T-helper 17 cell (primary cell): Measurements from ENCODE around the gene BCLAF1. TPM values are rescaled to one million over a fixed set of nuclear protein-coding genes. Genes with fewer than 3 reads are reported as not detected.

ENCODE experiments used
- ATAC-seq: fragments of 150-1000 bp; cut with Tn5 transposase; 2 replicates; pipeline ENCODE4 v1.10.0; 2021; ENCODE audit warnings: mild to moderate bottlenecking, moderate library complexity
- DNase-seq, 3 donors: peaks; one replicate each; pipeline versions ENCODE4 v3.0.0 to v3.0.0-alpha.2; 2020 to 2021
- H3K9me3 ChIP-seq: one replicate; pipeline ENCODE4 v1.7.0; 2013; ENCODE audit warnings: low read length, mild to moderate bottlenecking; ENCODE audit not compliant: control insufficient read depth, poor library complexity, severe bottlenecking
- H3K27ac Mint-ChIP-seq: one replicate; pipeline ENCODE4 v1.8.0; 2022; ENCODE audit warnings: mild to moderate bottlenecking, moderate library complexity, mixed read lengths
- H3K27me3 Mint-ChIP-seq: one replicate; pipeline ENCODE4 v1.8.0; 2022; ENCODE audit warnings: mixed read lengths
- H3K36me3 Mint-ChIP-seq: one replicate; pipeline ENCODE4 v1.8.0; 2022; ENCODE audit warnings: low read depth, mixed read lengths
- H3K4me1 Mint-ChIP-seq: one replicate; pipeline ENCODE4 v1.8.0; 2022; ENCODE audit warnings: mild to moderate bottlenecking, mixed read lengths
- H3K4me3 Mint-ChIP-seq: one replicate; pipeline ENCODE4 v1.8.0; 2022; ENCODE audit warnings: mild to moderate bottlenecking, moderate library complexity, mixed read lengths
- total RNA-seq, 4 donors: library from RNA in 2 of 4; stranded (reverse) in 2 of 4; gene quantifications; one replicate each; pipeline ENCODE4 v1.2.3 and lab custom pipeline; 2022 to 2026

BCLAF1 gene
- total RNA-seq, 2 donors from 2014 or later: 492 to 543 TPM

- Mint-ChIP-seq H3K4me3 (peak overlapping the region; percentile 100), H3K27ac (peak overlapping the region; percentile 96), H3K27me3 (no peaks in the 10 kb centered on the region), H3K36me3 (peaks cover 4% of the 10 kb centered on the region), H3K4me1 (peaks cover 43% of the 10 kb centered on the region)
- H3K9me3 ChIP-seq: no peaks in the 10 kb centered on the region
- DNase-seq (no peak), ATAC-seq (no peak)
Measured at GRCh38 chr6:136251394-136251793, 38.3 kb downstream of the BCLAF1 start.

DNA sequence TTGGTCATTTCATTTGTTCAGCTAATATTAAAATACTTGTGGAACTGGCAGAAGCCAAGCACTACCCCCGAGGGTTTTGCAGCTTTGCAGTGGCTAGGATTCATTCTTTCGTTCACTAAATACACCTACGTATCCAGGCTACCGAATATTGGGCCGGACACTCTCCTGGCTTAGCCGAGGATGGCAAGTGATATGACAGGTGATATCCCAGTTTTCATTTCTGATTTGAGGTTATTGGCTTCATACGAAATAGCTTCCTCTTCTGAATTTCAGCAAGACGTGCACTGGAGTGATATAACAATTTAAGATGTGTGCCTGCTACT lies 39.0 kb downstream of the BCLAF1 start:
- no peaks in the 10 kb centered on the region for H3K9me3 ChIP-seq
- no peak for DNase-seq
- H3K27me3 Mint-ChIP-seq: no peaks in the 10 kb centered on the region
- H3K36me3 Mint-ChIP-seq: peaks cover 4% of the 10 kb centered on the region
- H3K4me1 Mint-ChIP-seq: peaks cover 43% of the 10 kb centered on the region
- H3K27ac Mint-ChIP-seq: peak overlapping the region; percentile 96
- H3K4me3 Mint-ChIP-seq: peak overlapping the region; percentile 100
- ATAC-seq: peak; percentile 11

GRCh38 chr6:136249811-136250685 lies 39.6 kb downstream of the BCLAF1 start, which contains the start of gene MTFR2:
Gene MTFR2 (minus strand): TSS chr6:136250311. CDS start chr6:136249099, 1,212 bp downstream.
- no peaks in the 10 kb centered on the region for H3K27me3 Mint-ChIP-seq
- H3K36me3 Mint-ChIP-seq: peaks cover 4% of the 10 kb centered on the region
- no peaks in the 10 kb centered on the region for H3K9me3 ChIP-seq
- peaks cover 41% of the 10 kb centered on the region for H3K4me1 Mint-ChIP-seq
- peak within 1 kb of the TSS; percentile 100 for H3K4me3 Mint-ChIP-seq
- DNase-seq (peak; percentile 77 to 90 (median 87)), ATAC-seq (peak; percentile 91)
- peak within 1 kb of the TSS; percentile 96 for H3K27ac Mint-ChIP-seq

GRCh38 chr6:136249336-136249735 lies 40.3 kb downstream of the BCLAF1 start:
- ATAC-seq: no peak
- H3K9me3 ChIP-seq: no peaks in the 10 kb centered on the region
- H3K27ac Mint-ChIP-seq: no peak overlapping the region
- DNase-seq: no peak
- H3K36me3 Mint-ChIP-seq: peaks cover 4% of the 10 kb centered on the region
- H3K27me3 Mint-ChIP-seq: no peaks in the 10 kb centered on the region
- H3K4me3 Mint-ChIP-seq: peak overlapping the region; percentile 100
- H3K4me1 Mint-ChIP-seq: peaks cover 41% of the 10 kb centered on the region

DNA sequence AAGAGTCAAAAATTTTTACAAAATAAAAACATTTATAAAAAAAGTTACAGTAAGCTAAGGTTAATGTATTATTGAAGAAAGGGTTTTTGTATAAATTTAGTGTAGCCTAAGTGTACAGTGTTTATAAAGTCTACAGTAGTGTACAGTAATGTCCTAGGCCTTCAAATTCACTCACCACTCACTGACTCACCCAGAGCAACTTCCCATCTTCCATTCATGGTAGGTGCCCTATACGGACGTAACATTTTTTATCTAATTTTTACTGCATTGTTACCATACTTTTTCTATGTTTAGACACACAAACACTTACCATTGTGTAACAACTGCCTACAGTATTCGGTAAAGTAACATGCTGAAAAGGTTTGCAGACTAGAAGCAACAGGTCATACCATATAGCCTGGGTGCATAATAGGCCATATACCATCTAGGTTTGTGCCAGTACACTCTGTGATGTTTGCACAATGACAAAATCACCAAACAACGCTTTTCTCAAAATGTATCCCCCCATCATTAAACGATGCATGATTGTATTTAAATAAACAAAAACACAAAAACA lies 45.5 kb downstream of the BCLAF1 start:
- peaks cover 10% of the 10 kb centered on the region for H3K4me1 Mint-ChIP-seq
- no peak overlapping the region for H3K27ac Mint-ChIP-seq
- DNase-seq (no peak), ATAC-seq (no peak)
- H3K9me3 ChIP-seq: no peaks in the 10 kb centered on the region
- no peak overlapping the region for H3K4me3 Mint-ChIP-seq
- no peaks in the 10 kb centered on the region for H3K36me3 Mint-ChIP-seq
- H3K27me3 Mint-ChIP-seq: no peaks in the 10 kb centered on the region

- H3K4me1 Mint-ChIP-seq: peaks cover 9% of the 10 kb centered on the region
- ATAC-seq (no peak), DNase-seq (no peak)
- H3K4me3 Mint-ChIP-seq: no peak overlapping the region
- H3K36me3 Mint-ChIP-seq: no peaks in the 10 kb centered on the region
- no peaks in the 10 kb centered on the region for H3K9me3 ChIP-seq
- no peaks in the 10 kb centered on the region for H3K27me3 Mint-ChIP-seq
- no peak overlapping the region for H3K27ac Mint-ChIP-seq
Measured at GRCh38 chr6:136236466-136237293, 53.0 kb downstream of the BCLAF1 start.

- H3K27me3 Mint-ChIP-seq: no peaks in the 10 kb centered on the region
- ATAC-seq (no peak), DNase-seq (no peak)
- H3K36me3 Mint-ChIP-seq: no peaks in the 10 kb centered on the region
- peaks cover 9% of the 10 kb centered on the region for H3K4me1 Mint-ChIP-seq
- H3K4me3 Mint-ChIP-seq: no peak overlapping the region
- no peaks in the 10 kb centered on the region for H3K9me3 ChIP-seq
- H3K27ac Mint-ChIP-seq: no peak overlapping the region
Measured at GRCh38 chr6:136235233-136235564, 54.4 kb downstream of the BCLAF1 start.

DNA sequence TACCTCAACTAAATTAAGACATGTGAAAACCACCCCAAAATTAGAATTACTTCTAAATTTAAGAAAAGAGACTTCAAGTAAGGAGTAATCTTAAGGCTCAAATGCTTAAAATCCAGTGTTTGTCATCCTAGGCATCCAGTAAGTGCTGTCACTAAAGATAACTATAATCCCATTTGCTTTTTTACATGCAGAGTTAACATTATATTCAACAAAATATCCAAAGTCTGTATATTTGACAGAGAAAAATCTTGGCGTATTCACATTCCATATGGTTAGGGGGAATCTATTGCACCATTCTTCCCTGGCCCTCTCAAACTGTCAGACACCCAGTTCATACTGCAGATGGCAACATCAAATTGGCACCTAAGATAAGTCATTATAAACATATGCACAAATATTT lies 56.9 kb downstream of the BCLAF1 start:
- no peaks in the 10 kb centered on the region for H3K9me3 ChIP-seq
- DNase-seq (no peak), ATAC-seq (no peak)
- Mint-ChIP-seq H3K4me1 (peaks cover 11% of the 10 kb centered on the region), H3K4me3 (no peak overlapping the region), H3K27ac (no peak overlapping the region), H3K36me3 (no peaks in the 10 kb centered on the region), H3K27me3 (no peaks in the 10 kb centered on the region)

DNA sequence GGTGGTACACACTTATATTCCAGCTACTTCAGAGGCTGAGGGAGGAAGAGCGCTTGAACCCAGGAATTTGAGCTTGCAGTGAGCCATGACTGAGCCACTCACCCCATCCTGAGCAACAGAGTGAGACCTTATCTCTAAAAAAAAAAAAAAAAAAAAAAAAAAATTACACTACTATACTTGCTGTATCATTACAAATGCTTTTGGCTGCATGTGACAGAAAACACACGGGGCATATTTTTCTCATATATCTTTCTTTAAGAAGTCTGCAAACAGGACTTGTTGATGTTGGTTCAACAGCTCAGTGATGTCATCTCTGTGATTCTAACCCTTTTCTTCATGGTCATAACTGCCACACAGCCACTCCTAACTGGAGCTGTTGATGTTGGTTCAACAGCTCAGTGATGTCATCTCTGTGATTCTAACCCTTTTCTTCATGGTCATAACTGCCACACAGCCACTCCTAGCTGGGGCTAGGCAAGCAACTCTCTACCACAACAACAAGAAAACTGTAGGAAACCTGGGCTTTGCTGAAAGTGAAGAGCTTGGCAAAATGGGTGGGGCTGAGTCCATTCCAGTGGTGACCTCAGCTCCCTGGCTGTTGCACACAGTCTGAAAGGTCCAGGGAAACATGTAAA lies 59.3 kb downstream of the BCLAF1 start:
- no peak overlapping the region for H3K27ac Mint-ChIP-seq
- H3K4me1 Mint-ChIP-seq: peaks cover 5% of the 10 kb centered on the region
- DNase-seq: no peak
- no peaks in the 10 kb centered on the region for H3K36me3 Mint-ChIP-seq
- no peak for ATAC-seq
- H3K27me3 Mint-ChIP-seq: no peaks in the 10 kb centered on the region
- H3K9me3 ChIP-seq: no peaks in the 10 kb centered on the region
- H3K4me3 Mint-ChIP-seq: no peak overlapping the region

GRCh38 chr6:136228814-136229213 lies 60.8 kb downstream of the BCLAF1 start:
- DNase-seq: no peak
- Mint-ChIP-seq H3K36me3 (no peaks in the 10 kb centered on the region), H3K4me1 (peaks cover 5% of the 10 kb centered on the region)

DNA sequence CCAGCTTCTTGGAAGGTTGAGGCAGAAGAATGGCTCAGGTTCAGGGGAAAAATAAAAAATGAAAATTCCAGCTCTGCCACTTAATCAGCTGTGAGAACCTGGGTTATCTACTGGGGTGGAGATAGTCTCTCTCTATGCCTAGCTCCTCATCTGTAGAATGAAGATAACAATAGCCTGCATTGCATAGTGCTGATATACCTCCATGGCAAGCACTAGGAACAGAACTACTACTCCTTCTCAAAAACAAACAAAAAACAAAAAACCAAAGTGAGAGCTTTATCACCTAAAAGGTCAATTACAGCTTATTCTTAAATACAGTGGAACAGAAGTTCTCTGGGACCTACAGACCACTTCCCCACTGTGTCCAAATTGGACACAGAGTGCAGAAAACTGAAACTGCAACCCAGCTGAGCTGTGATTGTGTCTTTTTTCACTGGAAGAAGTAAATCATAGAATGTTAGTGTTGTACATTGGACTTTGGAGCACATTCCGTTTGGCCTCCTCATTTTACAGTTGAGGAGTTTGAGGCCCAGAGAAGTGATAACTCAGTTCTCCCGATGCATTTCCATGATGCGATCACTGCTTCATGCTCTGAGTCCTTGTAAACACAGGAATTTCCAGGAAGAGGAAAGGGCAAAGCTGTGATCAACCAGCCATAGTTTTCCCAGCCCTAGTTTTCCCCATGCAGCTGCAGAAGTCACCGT lies 62.8 kb downstream of the BCLAF1 start:
- H3K27me3 Mint-ChIP-seq: peaks cover 7% of the 10 kb centered on the region
- DNase-seq: no peak
- peaks cover 5% of the 10 kb centered on the region for H3K4me1 Mint-ChIP-seq
- H3K36me3 Mint-ChIP-seq: no peaks in the 10 kb centered on the region
- H3K4me3 Mint-ChIP-seq: no peak overlapping the region
- H3K9me3 ChIP-seq: no peaks in the 10 kb centered on the region
- ATAC-seq: peak; percentile 48
- peak overlapping the region; percentile 43 for H3K27ac Mint-ChIP-seq

More at GRCh38 chr6:136228814-136229213, 60.8 kb downstream of the BCLAF1 start:
- no peak for ATAC-seq
- H3K27ac Mint-ChIP-seq: no peak overlapping the region
- H3K9me3 ChIP-seq: no peaks in the 10 kb centered on the region
- H3K27me3 Mint-ChIP-seq: no peaks in the 10 kb centered on the region
- no peak overlapping the region for H3K4me3 Mint-ChIP-seq

DNA sequence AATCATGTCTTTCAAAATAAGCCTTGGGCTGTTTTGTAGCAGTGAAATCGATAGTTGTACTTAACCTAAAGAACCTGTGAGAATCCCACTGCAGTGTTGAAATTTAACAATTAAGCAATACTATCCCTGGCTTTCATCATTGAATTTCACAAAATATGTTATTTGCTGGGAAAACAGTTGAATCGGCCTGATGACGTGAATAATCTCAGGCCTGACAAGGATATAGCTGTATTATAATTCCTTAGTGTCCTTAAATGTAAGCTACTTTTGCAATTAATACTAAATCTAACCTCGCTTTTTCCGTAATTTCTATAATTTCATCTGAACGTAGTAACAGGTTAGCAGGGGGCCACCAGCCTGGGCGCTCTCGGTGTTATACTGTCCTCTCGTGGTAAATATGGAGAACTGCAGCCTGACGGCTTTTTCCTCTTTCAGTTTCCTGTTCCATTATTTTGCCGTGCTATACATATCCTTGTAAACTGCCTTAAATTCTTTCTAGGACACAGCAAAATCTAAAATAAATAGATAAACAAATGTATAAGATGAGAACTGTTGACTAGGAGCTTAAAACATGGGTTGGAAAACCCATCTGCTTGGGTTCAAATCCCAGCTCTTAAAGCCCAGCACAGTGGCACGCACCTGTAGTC lies 63.5 kb downstream of the BCLAF1 start:
- H3K4me1 Mint-ChIP-seq: peaks cover 5% of the 10 kb centered on the region
- peak; percentile 94 for ATAC-seq
- H3K36me3 Mint-ChIP-seq: no peaks in the 10 kb centered on the region
- H3K9me3 ChIP-seq: no peaks in the 10 kb centered on the region
- peak; percentile 20 to 40 (median 29) for DNase-seq
- no peak overlapping the region for H3K27ac Mint-ChIP-seq
- H3K4me3 Mint-ChIP-seq: no peak overlapping the region
- H3K27me3 Mint-ChIP-seq: peaks cover 7% of the 10 kb centered on the region
